ENCODE results near the gene CDY1. TPM values are rescaled to one million over a fixed set of nuclear protein-coding genes. Genes with fewer than 3 reads are reported as not detected.
"Not testable (repeated sequence)": the region's sequence is repeated elsewhere in the genome, so short reads cannot be mapped to it uniquely, and the experiment has no call there.

CDY1 gene, protein sequence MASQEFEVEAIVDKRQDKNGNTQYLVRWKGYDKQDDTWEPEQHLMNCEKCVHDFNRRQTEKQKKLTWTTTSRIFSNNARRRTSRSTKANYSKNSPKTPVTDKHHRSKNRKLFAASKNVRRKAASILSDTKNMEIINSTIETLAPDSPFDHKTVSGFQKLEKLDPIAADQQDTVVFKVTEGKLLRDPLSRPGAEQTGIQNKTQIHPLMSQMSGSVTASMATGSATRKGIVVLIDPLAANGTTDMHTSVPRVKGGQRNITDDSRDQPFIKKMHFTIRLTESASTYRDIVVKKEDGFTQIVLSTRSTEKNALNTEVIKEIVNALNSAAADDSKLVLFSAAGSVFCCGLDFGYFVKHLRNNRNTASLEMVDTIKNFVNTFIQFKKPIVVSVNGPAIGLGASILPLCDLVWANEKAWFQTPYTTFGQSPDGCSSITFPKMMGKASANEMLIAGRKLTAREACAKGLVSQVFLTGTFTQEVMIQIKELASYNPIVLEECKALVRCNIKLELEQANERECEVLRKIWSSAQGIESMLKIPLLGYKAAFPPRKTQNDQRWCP
- not detected for total RNA-seq
- not detected for polyA plus RNA-seq (ENCODE audit: insufficient read length in 2 of 2)
- long read RNA-seq, donor 1, result 0 reads
- long read RNA-seq, donor 2, result 0 reads
- long read RNA-seq, donor 3, result 0 reads
- long read RNA-seq, donor 4, result 0 reads

DNA sequence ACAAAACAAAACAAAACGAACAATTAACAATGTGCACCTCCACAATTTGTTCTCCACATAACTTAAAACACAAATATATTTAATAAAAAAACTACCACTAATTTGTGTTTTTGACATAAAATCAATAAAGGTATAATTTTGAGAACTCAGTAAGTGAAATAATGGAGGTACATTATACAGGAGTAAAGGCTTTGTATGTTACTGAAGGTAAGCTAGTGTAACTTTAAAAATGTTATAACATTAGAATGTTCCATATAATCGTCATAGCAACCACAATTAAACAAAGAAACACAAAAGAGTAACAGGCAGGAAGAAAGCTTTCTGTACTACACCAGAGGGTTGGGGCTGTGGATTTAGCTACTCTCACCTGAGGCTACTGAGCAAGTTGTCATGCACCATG lies at the start of gene CDY1:
TSS of gene CDY1 (plus strand) at position 301 of the 400 bp plus-strand sequence. CDS start 326 bp downstream, outside the sequence.
- not testable (repeated sequence) for H3K27me3 ChIP-seq (ENCODE audit: control insufficient read depth, insufficient read depth, low read length); H3K4me1 ChIP-seq (ENCODE audit: control insufficient read depth, insufficient read depth, low read length)
- WGBS (ENCODE audit: insufficient coverage), result no CpG with 5 or more reads among the region's 2 CpGs

DNA sequence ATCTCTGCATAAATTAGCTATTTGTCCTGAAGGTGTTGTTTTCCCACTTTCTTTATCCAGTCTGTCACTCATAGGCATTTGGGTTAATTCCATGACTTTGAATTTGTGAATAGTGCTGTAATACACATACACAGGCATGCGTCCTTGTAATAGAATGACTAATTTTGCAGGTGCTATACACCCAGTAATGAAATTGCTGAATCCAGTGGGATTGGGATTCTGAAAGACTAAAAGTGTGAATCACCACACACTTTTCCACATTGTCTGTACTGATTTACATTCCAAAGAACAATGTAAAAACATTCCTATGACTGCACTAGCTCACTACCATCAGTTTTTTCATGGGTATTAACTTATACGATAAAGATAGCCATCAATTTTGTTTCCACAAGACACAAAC lies 28.6 kb upstream of the CDY1 start:
- H3K36me3 ChIP-seq (ENCODE audit: control insufficient read depth, insufficient read depth, low read length); H3K27me3 ChIP-seq (ENCODE audit: control insufficient read depth, insufficient read depth, low read length); H3K9me3 ChIP-seq (ENCODE audit: control insufficient read depth, insufficient read depth, low read length); H3K4me1 ChIP-seq (ENCODE audit: control insufficient read depth, insufficient read depth, low read length); H3K27ac ChIP-seq (ENCODE audit: low read depth, low read length); DNase-seq (ENCODE audit: low read depth in 4 of 6, low spot score in 6 of 6); H3K4me3 ChIP-seq (ENCODE audit: low read depth, low read length): not testable (repeated sequence)
- no CpG with 5 or more reads among the region's 2 CpGs for WGBS (ENCODE audit: insufficient coverage)

More for the DNA sequence above, at the start of gene CDY1:
- not testable (repeated sequence) for H3K36me3 ChIP-seq (ENCODE audit: control insufficient read depth, insufficient read depth, low read length); H3K9me3 ChIP-seq (ENCODE audit: control insufficient read depth, insufficient read depth, low read length); DNase-seq (ENCODE audit: low read depth in 4 of 6, low spot score in 6 of 6); H3K4me3 ChIP-seq (ENCODE audit: low read depth, low read length); H3K27ac ChIP-seq (ENCODE audit: low read depth, low read length)

DNA sequence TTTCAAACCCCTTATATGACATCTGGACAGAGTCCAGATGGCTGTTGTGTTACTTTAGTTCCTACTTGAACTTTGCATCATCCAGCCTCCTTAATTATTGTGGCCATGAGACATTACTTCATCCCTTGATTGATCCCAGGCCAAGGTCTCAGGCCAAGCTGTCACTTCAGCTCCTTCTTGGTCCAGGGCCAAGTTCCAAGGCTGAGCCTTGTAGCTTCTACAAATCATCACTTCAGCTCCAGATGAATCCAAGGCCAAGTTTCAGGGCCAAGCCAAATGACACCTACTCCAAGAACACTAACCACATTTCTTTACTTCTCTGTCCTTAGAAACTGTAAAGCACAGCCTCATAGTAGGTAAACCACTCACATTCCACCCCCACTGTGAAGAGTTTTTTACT lies 1.7 kb upstream of the CDY1 start:
- not testable (repeated sequence) for DNase-seq (ENCODE audit: low read depth in 4 of 6, low spot score in 6 of 6); H3K36me3 ChIP-seq (ENCODE audit: control insufficient read depth, insufficient read depth, low read length); H3K27me3 ChIP-seq (ENCODE audit: control insufficient read depth, insufficient read depth, low read length); H3K9me3 ChIP-seq (ENCODE audit: control insufficient read depth, insufficient read depth, low read length); H3K4me3 ChIP-seq (ENCODE audit: low read depth, low read length); H3K27ac ChIP-seq (ENCODE audit: low read depth, low read length); H3K4me1 ChIP-seq (ENCODE audit: control insufficient read depth, insufficient read depth, low read length)

DNA sequence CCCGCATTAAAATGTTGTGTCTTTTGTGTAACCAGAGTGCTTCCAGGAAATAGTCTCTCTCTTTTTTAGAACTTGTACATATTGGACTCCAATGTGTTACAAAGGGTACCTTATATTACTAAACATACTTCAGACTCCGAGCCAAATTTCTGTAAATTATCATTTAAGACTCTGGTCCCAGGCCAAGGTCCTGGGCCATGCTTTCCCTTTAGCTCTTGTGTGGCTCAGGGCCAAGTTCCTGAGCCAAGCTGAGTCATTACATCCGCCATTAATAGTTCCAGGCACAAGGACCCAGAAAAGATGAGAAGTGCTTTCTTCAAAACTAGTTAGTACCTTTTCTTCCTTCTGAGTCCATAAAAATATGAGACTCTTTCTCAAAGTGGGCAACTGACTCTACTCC lies 4.6 kb downstream of the CDY1 start:
- no CpG with 5 or more reads among the region's 3 CpGs for WGBS (ENCODE audit: insufficient coverage)
- H3K27ac ChIP-seq (ENCODE audit: low read depth, low read length); DNase-seq (ENCODE audit: low read depth in 4 of 6, low spot score in 6 of 6); H3K4me3 ChIP-seq (ENCODE audit: low read depth, low read length); H3K4me1 ChIP-seq (ENCODE audit: control insufficient read depth, insufficient read depth, low read length); H3K9me3 ChIP-seq (ENCODE audit: control insufficient read depth, insufficient read depth, low read length); H3K27me3 ChIP-seq (ENCODE audit: control insufficient read depth, insufficient read depth, low read length); H3K36me3 ChIP-seq (ENCODE audit: control insufficient read depth, insufficient read depth, low read length): not testable (repeated sequence)

DNA sequence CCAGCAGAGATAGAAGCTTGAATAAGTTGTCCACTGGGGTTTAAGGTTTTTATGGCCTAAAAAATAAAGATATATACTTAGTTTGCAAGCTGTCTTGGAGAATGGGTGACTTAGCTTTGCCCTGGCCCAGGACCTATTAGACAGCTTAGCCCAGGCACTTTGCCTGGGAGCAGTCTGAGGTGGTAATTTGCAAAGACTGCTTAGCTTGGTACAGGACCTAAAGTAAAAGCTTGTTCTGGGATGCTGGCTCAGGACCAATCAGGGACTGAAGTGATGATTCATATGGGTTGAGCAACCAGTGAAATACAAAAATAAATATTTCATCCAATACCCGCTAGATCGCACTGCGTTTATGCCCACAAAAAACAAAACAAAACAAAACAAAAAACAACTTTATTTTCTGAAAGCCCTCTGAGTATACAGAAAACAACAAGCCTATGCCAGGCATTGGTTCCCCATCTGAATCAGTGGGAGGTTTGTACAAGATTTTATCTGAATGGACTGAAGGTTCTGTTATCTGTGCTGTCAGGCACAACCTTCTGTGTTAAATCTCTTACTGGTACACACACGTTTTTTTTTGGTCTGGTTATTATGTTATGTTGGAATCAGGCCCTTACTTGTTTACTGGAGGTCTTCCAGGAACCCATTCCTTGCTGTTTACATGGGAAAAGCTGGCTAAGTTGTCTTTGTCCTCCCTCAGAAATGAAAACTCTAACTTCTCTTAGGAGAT lies 8.6 kb downstream of the CDY1 start:
- not testable (repeated sequence) for H3K27ac ChIP-seq (ENCODE audit: low read depth, low read length); H3K4me1 ChIP-seq (ENCODE audit: control insufficient read depth, insufficient read depth, low read length); H3K27me3 ChIP-seq (ENCODE audit: control insufficient read depth, insufficient read depth, low read length); H3K4me3 ChIP-seq (ENCODE audit: low read depth, low read length); H3K9me3 ChIP-seq (ENCODE audit: control insufficient read depth, insufficient read depth, low read length); H3K36me3 ChIP-seq (ENCODE audit: control insufficient read depth, insufficient read depth, low read length); DNase-seq (ENCODE audit: low read depth in 4 of 6, low spot score in 6 of 6)
- no CpG with 5 or more reads among the region's 4 CpGs for WGBS (ENCODE audit: insufficient coverage)

DNA sequence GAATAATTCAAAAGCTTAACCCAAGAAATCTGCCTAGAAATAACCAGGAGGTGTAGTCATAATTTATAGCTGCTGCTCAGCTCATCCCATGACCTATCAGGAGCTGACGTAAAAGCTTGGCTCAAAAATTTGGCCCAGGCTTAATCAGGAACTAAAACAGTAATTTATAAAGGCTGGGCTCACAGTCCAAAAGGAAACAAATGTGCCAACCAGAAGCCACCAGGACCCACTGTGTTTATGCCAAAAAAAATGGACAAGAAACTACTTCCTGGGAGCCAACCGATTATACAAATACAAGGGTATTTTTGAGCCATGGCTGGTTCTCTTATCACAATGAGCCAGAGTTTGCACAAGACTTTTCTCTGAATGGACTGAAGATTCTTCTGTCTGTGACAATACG lies 17.9 kb downstream of the CDY1 start:
- H3K4me1 ChIP-seq (ENCODE audit: control insufficient read depth, insufficient read depth, low read length); DNase-seq (ENCODE audit: low read depth in 4 of 6, low spot score in 6 of 6); H3K4me3 ChIP-seq (ENCODE audit: low read depth, low read length); H3K27ac ChIP-seq (ENCODE audit: low read depth, low read length); H3K9me3 ChIP-seq (ENCODE audit: control insufficient read depth, insufficient read depth, low read length); H3K36me3 ChIP-seq (ENCODE audit: control insufficient read depth, insufficient read depth, low read length); H3K27me3 ChIP-seq (ENCODE audit: control insufficient read depth, insufficient read depth, low read length): not testable (repeated sequence)
- no CpG with 5 or more reads among the region's 3 CpGs for WGBS (ENCODE audit: insufficient coverage)

DNA sequence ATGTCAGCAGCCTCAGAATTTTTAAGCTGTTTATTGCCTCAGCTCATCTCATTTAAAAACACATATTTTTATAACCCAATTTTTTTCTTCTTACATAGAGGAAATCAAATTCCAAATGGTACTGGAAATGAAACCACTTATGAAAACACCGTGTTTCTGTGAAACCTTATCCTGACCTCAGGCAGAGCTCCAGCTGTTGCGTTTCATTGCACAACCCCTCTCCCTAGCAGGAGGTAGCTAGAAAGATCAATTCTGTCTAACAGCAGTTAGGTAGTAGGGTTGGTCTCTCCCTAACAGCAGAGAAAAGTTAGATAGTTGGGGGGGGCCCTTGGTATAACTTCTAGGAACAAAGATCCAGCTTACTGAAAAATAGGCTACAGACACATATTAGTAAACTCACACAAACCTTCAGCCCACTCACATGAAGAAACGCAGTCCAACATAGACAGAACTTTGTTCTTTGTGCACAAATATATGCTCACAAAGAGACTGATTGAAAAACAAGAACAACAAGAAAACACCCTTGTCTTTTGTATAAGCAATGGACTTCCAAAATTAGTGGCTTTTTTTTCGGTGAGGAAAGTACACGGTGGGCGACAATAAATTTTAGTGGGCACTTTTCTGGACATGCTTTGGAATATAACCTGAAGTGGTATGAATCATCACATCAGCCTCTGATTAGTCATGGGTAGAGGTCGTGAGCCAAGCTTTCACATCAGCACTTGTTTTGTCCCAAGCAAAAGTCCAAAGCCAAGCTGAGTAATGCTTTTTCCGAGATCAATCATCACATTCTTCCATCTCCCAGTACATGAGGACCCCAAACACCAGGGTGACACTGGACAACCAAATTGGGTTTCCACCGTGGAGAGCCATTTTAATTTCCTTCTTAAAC lies 21.4 kb downstream of the CDY1 start:
- no CpG with 5 or more reads among the region's 9 CpGs for WGBS (ENCODE audit: insufficient coverage)

More for the DNA sequence above, 21.4 kb downstream of the CDY1 start:
- H3K9me3 ChIP-seq (ENCODE audit: control insufficient read depth, insufficient read depth, low read length); H3K27ac ChIP-seq (ENCODE audit: low read depth, low read length); H3K4me1 ChIP-seq (ENCODE audit: control insufficient read depth, insufficient read depth, low read length); H3K4me3 ChIP-seq (ENCODE audit: low read depth, low read length); H3K36me3 ChIP-seq (ENCODE audit: control insufficient read depth, insufficient read depth, low read length); H3K27me3 ChIP-seq (ENCODE audit: control insufficient read depth, insufficient read depth, low read length); DNase-seq (ENCODE audit: low read depth in 4 of 6, low spot score in 6 of 6): not testable (repeated sequence)
